ENCODE data around the gene ATXN7L2.
"Not testable (repeated sequence)": the region's sequence is repeated elsewhere in the genome, so short reads cannot be mapped to it uniquely, and the experiment has no call there.

Gene ATXN7L2

DNA sequence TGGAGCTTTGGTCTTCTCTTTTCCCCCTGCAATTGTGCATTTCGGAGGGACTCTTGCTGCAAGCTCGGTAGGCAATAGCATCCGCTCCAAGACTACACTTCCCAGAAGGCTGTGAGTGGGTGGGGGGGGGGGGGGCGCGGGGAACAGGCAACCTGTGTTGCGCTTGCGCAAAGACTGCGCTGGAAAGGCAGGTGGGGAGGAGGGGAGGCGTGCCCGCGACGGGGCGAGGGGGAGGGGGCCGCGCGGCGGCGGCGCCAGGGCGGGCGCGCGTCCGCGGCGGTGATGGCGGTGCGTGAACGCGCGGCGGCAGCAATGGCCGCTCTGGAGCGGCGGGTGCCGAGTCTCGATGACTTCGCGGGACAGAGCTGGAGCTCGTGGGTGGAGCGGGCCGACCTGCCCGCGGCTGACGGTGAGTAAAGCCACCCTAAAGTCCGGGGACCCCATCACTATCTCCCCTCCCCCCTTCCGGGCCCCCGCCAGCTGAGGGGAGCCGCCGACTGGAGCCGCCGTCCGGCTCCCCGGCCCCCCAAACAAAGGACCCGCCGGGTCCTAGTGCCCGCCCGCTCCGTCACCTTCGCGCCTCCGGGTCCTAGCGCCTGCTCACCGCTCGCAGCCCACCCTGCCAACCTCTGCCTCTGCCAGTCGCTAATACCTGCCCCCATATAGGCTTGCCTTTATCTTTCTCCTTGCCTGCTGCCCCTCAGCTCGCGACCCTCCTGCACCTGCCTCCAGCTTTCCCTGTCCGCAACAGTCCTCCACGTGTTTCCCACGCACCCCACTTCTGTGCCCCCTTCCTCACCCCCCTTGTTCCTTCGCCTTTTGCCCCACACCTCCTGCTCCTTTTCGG is at the start of gene ATXN7L2:
ATXN7L2 (plus strand) TSS at position 234 of the 847 bp plus-strand sequence; CDS start at position 283, 49 bp downstream.
- FAIRE-seq = no peak

DNA sequence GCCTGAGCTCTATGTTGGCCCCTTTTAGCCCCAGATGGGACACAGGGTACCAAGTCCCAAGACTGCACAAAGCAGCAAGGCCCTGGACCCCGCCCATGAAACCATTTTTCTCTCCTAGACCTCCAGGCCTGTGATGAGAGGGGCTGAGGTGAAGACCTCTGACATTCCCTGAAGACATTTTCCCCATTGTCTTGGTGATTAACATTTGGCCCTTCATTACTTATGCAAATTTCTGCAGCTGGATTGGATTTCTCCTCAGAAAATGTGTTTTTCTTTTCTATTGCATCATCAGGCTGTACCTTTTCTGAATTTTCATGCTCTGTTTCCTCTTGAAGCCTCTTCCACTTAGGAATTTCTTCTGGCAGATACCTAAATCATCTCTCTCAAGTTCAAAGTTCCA is 49.2 kb upstream of the ATXN7L2 start:
- no peak for FAIRE-seq

DNA sequence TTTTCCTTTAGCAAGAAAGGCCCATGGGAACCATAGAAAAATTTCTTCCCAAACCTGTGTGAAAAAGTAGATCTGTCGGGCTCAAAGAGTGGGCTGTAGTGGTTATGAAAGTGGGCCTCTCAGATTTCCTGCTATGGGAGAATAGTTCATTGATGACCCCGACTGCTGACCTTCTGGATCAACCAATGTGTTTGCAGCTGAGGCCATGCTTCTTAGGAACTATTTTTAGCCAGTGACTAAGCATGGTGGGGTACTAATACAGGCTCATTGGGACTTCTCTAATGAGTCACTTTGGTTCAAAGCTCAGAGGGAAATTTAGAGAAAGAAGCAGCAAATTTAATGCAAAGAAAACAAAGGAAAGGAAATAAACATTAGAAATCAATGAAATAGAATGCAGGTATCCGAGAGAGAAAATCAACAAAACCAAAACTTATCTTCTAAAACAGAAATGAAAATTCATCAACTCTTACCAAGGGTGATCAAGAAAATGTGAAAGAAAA is 44.9 kb upstream of the ATXN7L2 start:
- no peak for FAIRE-seq

- no peak for FAIRE-seq
Observed at GRCh38 chr1:109441069-109441468, 42.6 kb upstream of the ATXN7L2 start.

DNA sequence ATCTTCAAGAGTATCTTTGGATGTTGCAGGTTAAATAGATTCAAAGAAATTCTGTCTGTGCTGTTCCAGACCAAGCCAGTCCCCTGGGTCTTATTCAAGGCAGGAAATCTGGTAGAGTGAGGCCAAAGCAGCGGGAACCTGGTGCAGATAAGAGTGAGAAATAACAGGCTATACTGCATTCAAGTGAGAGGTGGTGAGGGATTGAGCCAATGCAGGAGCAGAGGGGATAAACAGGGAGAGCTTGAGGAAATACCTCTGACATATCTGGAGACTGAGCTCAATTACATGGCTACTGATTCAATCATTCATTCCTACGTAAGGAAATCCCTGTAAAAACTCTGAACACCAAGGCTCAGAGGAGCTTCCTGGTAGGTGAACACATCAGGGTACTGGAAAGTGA is 40.2 kb upstream of the ATXN7L2 start:
- no peak for FAIRE-seq

GRCh38 chr1:109444346-109444745 is 39.4 kb upstream of the ATXN7L2 start:
- no peak for FAIRE-seq

- FAIRE-seq = not testable (repeated sequence)
Observed at GRCh38 chr1:109445949-109446695, 37.6 kb upstream of the ATXN7L2 start.

DNA sequence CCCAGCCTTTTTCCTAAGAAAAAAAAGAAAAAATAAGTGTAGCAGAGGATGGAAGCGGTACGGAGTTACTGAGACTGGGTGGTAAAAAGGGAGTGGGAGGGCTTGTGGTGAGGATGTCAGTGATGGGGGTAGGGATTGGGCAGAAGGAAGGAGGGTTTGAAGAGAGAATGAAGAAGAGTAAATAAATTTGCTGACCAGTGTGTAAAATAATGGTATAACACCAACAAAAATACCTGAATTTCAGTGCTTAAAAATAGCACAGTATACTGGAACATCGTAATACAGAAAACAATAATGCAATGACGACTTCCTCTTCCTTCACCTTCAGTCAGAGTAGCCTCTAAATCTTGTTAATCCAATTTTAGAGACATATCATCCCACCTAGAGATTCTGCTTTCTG is 36.2 kb upstream of the ATXN7L2 start:
- no peak for FAIRE-seq

GRCh38 chr1:109454497-109455133 is 29.1 kb upstream of the ATXN7L2 start:
- FAIRE-seq = no peak

DNA sequence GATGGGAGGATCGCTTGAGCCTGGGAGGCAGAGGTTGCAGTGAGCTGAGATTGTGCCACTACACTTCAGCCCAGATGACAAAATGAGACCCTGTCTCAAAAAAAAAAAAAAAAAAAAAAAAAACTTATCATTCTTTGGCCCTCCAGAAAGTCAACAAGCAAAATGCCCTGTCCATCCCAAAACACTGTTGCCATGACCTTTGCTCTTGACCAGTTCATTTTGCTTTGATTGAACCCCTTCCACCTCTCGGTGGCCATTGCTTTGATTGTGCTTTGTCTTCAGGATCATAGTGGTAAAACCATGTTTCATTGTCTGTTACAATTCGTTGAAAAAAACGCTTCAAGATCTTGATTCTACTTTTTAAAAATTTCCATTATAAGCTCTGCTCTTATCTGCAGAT is 25.9 kb upstream of the ATXN7L2 start:
- FAIRE-seq = no peak

- no peak for FAIRE-seq
Observed at GRCh38 chr1:109466125-109466451, 17.6 kb upstream of the ATXN7L2 start.

GRCh38 chr1:109466452-109467300 is 17.0 kb upstream of the ATXN7L2 start, which contains the start of gene SYPL2:
Gene SYPL2 (plus strand): TSS chr1:109466546. CDS start chr1:109466844, 298 bp downstream.
- FAIRE-seq = no peak

DNA sequence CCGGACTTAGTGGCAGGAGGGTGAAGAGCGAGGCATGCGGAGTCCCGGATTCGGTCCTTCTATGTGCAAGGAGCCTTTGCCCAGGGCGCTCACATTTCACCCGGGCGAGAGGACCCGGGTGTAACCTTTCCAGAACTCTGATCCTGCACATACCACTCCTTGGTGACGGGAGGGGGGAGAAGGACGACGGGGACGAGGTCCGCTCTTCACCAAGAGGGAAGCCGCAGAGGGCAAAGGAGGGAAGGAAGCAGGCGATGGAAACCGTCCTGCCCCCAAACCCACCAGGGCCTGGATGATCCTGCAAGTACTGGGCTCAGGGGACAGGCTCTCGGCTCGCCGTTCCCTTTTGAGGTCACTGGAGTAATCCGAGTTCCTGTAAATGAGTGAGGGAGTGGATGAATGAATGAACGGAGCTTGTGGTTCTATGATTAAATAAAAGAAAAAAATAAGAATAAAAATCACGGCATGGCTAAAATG is 16.4 kb upstream of the ATXN7L2 start:
- no peak for FAIRE-seq

DNA sequence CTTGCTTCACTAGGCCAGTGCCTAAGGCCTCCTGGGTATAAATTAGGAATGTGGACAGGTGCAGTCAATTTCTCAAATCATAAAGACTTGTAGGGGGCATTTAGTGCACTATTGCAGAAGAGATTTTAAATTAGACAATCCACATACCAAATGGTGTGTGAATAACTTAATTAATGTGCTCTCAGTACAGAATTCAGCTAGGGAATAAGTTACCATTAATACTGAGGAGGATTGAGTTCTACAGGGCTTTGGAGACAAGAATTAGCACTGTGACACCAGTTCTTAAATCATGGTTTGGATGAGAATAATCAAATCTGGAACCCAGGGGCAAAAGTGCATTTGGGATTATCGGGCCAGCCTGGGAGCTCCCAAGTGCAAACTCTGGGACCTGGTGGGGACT is 15.6 kb upstream of the ATXN7L2 start:
- no peak for FAIRE-seq

GRCh38 chr1:109468903-109469302 is 14.8 kb upstream of the ATXN7L2 start:
- FAIRE-seq = no peak

DNA sequence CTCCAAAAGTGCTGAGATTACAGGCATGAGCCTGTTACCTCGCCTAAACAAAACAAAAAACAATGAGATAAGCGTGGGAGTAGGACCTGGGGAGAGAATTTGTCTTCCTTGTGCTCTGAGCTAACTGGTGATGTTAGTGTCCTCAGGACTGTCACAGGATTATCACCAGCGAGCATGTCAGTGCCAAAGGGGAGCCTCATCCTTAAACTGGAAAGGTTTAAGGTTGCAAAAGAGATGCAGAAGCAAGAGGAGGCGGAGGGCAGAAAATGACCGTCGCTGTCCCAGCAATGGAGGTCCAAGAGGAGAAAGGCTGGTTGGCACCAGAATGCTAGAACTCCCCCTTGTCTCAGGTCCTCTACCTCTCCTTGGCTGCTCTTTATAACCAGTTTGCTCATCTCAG is 13.5 kb upstream of the ATXN7L2 start:
- FAIRE-seq = no peak

DNA sequence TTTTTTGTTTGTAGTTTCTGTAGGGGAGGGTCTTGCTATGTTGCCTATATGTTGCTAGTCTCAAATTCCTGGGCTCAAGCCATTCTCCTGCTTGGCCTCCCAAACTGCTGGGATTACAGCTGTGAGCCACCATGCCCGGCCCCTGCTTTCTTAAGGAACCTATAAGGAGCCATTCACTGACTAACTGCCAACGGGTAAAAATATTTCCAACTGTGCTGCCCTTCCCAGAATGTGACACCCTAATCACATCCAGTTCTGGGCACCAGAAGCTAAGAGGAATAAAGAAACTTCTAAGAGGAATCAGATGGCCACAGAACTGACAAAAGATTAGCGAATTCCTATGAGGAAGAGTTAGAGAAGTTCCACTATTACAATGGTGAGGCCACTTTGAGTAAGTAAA is 10.9 kb upstream of the ATXN7L2 start:
- FAIRE-seq = no peak

GRCh38 chr1:109473284-109474057 is 10.2 kb upstream of the ATXN7L2 start:
- not testable (repeated sequence) for FAIRE-seq

GRCh38 chr1:109474697-109475096 is 9.0 kb upstream of the ATXN7L2 start:
- no peak for FAIRE-seq

DNA sequence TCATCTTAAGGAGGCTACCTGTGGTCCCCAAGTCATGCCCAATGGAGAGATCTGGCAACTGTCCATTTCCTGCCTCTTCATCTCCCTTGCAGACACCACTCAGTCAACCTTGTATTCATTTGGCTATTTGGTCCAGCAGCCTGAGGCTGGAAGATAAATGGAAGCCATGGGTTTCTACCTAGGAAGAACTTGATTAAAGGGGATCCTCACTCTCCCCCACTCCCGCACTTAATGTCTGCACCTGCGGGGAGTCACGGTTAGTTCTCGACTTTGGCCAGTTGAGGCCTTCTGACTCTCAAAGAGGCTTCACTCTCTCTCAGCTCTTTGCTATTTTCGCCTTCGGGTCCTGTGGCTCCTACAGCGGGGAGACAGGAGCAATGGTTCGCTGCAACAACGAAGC is 8.4 kb upstream of the ATXN7L2 start:
- no peak for FAIRE-seq

GRCh38 chr1:109476825-109477224 is 6.9 kb upstream of the ATXN7L2 start:
- no peak for FAIRE-seq

GRCh38 chr1:109477821-109478220 is 5.9 kb upstream of the ATXN7L2 start:
- no peak for FAIRE-seq

Measured in TTC549 (cell line).